ENCODE measurements around the gene F10.

- TF ChIP-seq, protein P1, sequence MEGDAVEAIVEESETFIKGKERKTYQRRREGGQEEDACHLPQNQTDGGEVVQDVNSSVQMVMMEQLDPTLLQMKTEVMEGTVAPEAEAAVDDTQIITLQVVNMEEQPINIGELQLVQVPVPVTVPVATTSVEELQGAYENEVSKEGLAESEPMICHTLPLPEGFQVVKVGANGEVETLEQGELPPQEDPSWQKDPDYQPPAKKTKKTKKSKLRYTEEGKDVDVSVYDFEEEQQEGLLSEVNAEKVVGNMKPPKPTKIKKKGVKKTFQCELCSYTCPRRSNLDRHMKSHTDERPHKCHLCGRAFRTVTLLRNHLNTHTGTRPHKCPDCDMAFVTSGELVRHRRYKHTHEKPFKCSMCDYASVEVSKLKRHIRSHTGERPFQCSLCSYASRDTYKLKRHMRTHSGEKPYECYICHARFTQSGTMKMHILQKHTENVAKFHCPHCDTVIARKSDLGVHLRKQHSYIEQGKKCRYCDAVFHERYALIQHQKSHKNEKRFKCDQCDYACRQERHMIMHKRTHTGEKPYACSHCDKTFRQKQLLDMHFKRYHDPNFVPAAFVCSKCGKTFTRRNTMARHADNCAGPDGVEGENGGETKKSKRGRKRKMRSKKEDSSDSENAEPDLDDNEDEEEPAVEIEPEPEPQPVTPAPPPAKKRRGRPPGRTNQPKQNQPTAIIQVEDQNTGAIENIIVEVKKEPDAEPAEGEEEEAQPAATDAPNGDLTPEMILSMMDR (IDR thresholded peaks at IDR 0.05), result no peak
- no peak for TF ChIP-seq POLR2A (IDR thresholded peaks at IDR 0.05)
Measured at GRCh38 chr13:113113846-113114271, 8.7 kb upstream of the F10 start.
